ENCODE results near the gene DPEP2NB.

DNA sequence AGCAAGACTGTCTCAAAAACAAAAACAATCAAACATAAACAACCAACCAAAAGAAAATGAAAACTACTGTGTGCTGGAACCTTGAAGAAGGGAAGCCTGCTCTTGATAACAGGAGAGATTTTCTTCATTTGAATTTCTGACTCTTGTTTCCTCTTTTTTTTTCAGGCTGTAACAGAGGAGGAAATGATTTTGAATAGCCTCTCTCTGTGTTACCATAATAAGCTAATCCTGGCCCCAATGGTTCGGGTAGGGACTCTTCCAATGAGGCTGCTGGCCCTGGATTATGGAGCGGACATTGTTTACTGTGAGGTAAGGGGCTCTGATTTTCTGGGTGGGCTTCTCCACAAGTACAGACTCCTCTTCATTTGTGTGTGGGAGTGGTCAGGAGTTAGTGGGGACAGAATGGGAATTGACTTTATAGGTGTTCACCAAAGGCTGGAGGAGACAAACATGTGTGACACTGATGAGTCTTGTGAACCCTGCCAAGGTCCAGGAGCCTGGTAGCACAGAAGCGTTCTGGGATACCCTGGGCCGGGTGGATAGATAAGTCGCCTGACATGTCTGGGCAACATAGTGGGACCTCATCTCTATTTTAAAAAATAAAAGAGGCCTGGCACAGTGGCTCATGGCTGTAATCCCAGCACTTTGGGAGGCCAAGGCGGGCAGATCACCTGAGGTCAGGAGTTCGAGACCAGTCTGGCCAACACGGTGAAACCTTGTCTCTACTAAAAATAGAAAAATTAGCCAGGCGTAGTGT lies 22.3 kb upstream of the DPEP2NB start:
- TF ChIP-seq, protein P1, sequence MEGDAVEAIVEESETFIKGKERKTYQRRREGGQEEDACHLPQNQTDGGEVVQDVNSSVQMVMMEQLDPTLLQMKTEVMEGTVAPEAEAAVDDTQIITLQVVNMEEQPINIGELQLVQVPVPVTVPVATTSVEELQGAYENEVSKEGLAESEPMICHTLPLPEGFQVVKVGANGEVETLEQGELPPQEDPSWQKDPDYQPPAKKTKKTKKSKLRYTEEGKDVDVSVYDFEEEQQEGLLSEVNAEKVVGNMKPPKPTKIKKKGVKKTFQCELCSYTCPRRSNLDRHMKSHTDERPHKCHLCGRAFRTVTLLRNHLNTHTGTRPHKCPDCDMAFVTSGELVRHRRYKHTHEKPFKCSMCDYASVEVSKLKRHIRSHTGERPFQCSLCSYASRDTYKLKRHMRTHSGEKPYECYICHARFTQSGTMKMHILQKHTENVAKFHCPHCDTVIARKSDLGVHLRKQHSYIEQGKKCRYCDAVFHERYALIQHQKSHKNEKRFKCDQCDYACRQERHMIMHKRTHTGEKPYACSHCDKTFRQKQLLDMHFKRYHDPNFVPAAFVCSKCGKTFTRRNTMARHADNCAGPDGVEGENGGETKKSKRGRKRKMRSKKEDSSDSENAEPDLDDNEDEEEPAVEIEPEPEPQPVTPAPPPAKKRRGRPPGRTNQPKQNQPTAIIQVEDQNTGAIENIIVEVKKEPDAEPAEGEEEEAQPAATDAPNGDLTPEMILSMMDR (IDR thresholded peaks at IDR 0.05): no peak
- TF ChIP-seq ZFX (IDR thresholded peaks at IDR 0.05; ENCODE audit: borderline replicate concordance): no peak

Data from 22Rv1 (cell line).